ENCODE results near the gene ADAMTS19. TPM values are rescaled to one million over a fixed set of nuclear protein-coding genes. Genes with fewer than 3 reads are reported as not detected.

The ADAMTS19 gene
- total RNA-seq, 1 experiment from 2014 or later = 20.3 TPM

DNA sequence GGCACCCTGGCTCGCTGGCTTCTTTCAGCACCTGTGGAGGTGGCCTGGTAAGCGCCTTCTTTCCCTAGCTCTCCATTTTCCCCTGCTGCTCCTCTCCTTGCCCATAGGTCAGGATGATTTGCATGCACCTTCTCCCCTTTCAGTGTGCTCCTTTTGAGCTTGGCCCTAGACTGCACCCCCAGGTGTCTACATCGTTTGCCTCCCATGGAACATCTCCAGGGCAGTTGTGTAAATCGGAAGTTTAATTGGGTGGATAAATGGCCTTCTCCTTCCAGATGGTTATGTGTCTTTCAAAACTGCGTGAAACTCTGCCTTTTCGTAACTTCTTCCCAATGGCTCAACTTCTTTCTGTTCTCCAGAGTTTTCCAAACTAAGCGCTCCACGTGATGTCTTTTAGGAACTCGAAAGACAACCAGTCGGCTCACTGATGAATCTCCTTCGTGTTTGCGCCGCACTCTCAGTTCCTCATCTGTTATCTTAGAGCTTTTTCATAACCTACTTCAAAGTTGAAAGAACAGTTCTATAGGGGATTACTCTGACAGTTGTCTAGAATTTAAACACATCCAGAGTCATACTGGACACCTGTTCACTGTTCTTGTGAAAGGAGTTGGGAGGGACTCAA is 1.7 kb downstream of the ADAMTS19 start:
- Histone ChIP-seq H2BK5ac (ENCODE audit: insufficient read length, low read length) (no peak overlapping the region), H3K4ac (ENCODE audit: low read depth, low read length) (no peak overlapping the region), H3T11ph (ENCODE audit: low read length) (no peak overlapping the region), H3K4me1 (ENCODE audit: insufficient read depth, low read length) (peaks cover 3% of the 10 kb centered on the region; the same call in 1 of the 2 replicates), H3K14ac (ENCODE audit: insufficient read depth, low read length) (peak overlapping the region; percentile 44), H4K91ac (ENCODE audit: insufficient read length, low read depth, low read length) (no peak overlapping the region), H2BK120ac (ENCODE audit: low read depth, low read length, poor library complexity, severe bottlenecking) (no peak overlapping the region), H3K79me2 (ENCODE audit: insufficient read depth, low read length) (peaks cover 14% of the 10 kb centered on the region), H2BK12ac (ENCODE audit: insufficient read length, low read depth, low read length) (no peak overlapping the region), H3K18ac (ENCODE audit: insufficient read length, low read depth, low read length) (peak overlapping the region; percentile 13), H2AFZ (ENCODE audit: low read length) (no peak overlapping the region), H4K8ac (replicated peaks; ENCODE audit: insufficient read length, low read depth, low read length) (no peak overlapping the region), H3K9me3 (ENCODE audit: control insufficient read depth, low read depth, low read length) (no peaks in the 10 kb centered on the region), H2BK20ac (ENCODE audit: low read depth, low read length, poor library complexity, severe bottlenecking) (no peak overlapping the region), H3K27ac (ENCODE audit: insufficient read length, low read depth, low read length) (no peak overlapping the region), H3K79me1 (ENCODE audit: insufficient read depth, low read depth, low read length, poor library complexity, severe bottlenecking) (peaks cover 3% of the 10 kb centered on the region), H4K5ac (ENCODE audit: insufficient read length, low read depth, low read length) (no peak overlapping the region), H3K4me2 (ENCODE audit: insufficient read depth, insufficient read length, low read length) (peak overlapping the region; percentile 95), H4K20me1 (ENCODE audit: control insufficient read depth, insufficient read depth, insufficient read length) (no peaks in the 10 kb centered on the region), H2AK5ac (ENCODE audit: insufficient read length, low read length) (no peak overlapping the region), H3K56ac (ENCODE audit: insufficient read length, low read depth, low read length) (no peak overlapping the region), H3K23ac (ENCODE audit: insufficient read length, low read depth, low read length) (no peak overlapping the region), H3K27me3 (ENCODE audit: insufficient read depth, low read length) (no peaks in the 10 kb centered on the region), H2BK15ac (ENCODE audit: low read depth, low read length) (no peak overlapping the region), H3K23me2 (ENCODE audit: insufficient read length, low read depth, low read length, poor library complexity, severe bottlenecking) (peaks cover 15% of the 10 kb centered on the region), H3K9ac (ENCODE audit: extremely low read depth, insufficient read length, low read length) (peak overlapping the region; percentile 61)
- WGBS (ENCODE audit: extremely low coverage, insufficient read length, low lambda C conversion rate) = no CpG with 5 or more reads among the region's 13 CpGs
- H3K9me3 Mint-ChIP-seq = no peaks in the 10 kb centered on the region; a peak in 2 of 5 replicates
- no peak for DNase-seq
- H3K4me1 Mint-ChIP-seq = peaks cover 28 to 35% of the 10 kb centered on the region in 2 experiments
- H3K27me3 Mint-ChIP-seq (ENCODE audit: low read depth) = peaks cover 3% of the 10 kb centered on the region; the same call in 1 of the 2 replicates
- H3K36me3 Mint-ChIP-seq (ENCODE audit: insufficient read depth in 1 of 3, low read depth in 3 of 3) = peaks cover 3 to 7% (median 5%) of the 10 kb centered on the region in 3 experiments; a peak in 4 of 7 replicates
- H3K4me3 Mint-ChIP-seq = peak overlapping the region; percentile 85 to 92
- TF ChIP-seq CTCF (conservative IDR thresholded peaks at IDR 0.05) = no peak
- H3K27ac Mint-ChIP-seq = peak overlapping the region; percentile 30 to 48 (median 31); a peak in 5 of 7 replicates
